B cell (primary cell): Measurements from ENCODE around the gene POLE2. TPM values are rescaled to one million over a fixed set of nuclear protein-coding genes. Genes with fewer than 3 reads are reported as not detected.
A peak's percentile ranks its signal among the peaks of the same experiment; 100 is the strongest.

Experiments
- ATAC-seq: fragments of 200-7000 bp; cut with Tn5 transposase; one replicate; pipeline ENCODE4 v1.10.0; 2021; ENCODE audit warnings: low read depth, mild to moderate bottlenecking, moderate number of reproducible peaks, moderate library complexity
- CTCF ChIA-PET: fragments of 350-600 bp; sonication (Branson Sonifier 250); formaldehyde crosslinking; loops from one replicate; lab custom pipeline; 2021; ENCODE audit warnings: antibody characterized with exemption, inconsistent platforms; lab: Charles Lee
- POLR2A ChIA-PET: fragments of 350-600 bp; sonication (Branson Sonifier 250); formaldehyde crosslinking; loops from one replicate; lab custom pipeline; 2021; ENCODE audit warnings: antibody characterized with exemption; lab: Charles Lee
- DNase-seq: peaks from one replicate; pipeline ENCODE4 v3.0.0; 2013
- H2AFZ ChIP-seq: 2 replicates; pipeline ENCODE4 v1.6.1; 2012; ENCODE audit warnings: mild to moderate bottlenecking, low read depth, low read length; ENCODE audit not compliant: insufficient read depth, poor library complexity, severe bottlenecking
- H3K27ac ChIP-seq, 2 donors: 1 replicate in 1 of 2; 2 replicates in 1 of 2; pipeline ENCODE4 v1.5.1; 2012 to 2013; ENCODE audit warnings: low read length in 2 of 2, mild to moderate bottlenecking in 2 of 2, moderate library complexity in 1 of 2
- H3K27me3 ChIP-seq, 4 experiments: fragments of 200-600 bp in 1 of 4; sonication (generic) in 1 of 4; replicated peaks in 1 of 4; 1 replicate in 2 of 4; 2 replicates in 2 of 4; pipeline versions ENCODE4 v1.6.1 to v1.7.0; 2013 to 2016; ENCODE audit warnings: low read length in 3 of 4, mild to moderate bottlenecking in 2 of 4, mixed read lengths in 1 of 4, moderate library complexity in 1 of 4; ENCODE audit not compliant: insufficient read depth in 4 of 4, control insufficient read depth in 3 of 4; ENCODE audit errors: control extremely low read depth in 1 of 4
- H3K36me3 ChIP-seq, 2 experiments: replicated peaks in 1 of 2; 1 replicate in 1 of 2; 2 replicates in 1 of 2; pipeline versions ENCODE4 v1.6.1 to v1.7.1; 2013; ENCODE audit warnings: low read length in 1 of 2; ENCODE audit not compliant: insufficient read depth in 2 of 2, control insufficient read depth in 1 of 2; ENCODE audit errors: control extremely low read depth in 1 of 2, extremely low read depth in 1 of 2
- H3K4me1 ChIP-seq, 2 donors: fragments of 200-600 bp in 1 of 2; sonication (generic) in 1 of 2; 1 replicate in 1 of 2; 2 replicates in 1 of 2; pipeline versions ENCODE4 v1.5.1 to v1.6.1; 2013 to 2017; ENCODE audit warnings: low read length in 2 of 2; ENCODE audit not compliant: control insufficient read depth in 2 of 2, insufficient read depth in 2 of 2
- H3K4me2 ChIP-seq: replicated peaks from 2 replicates; pipeline ENCODE3; 2012; ENCODE audit warnings: mild to moderate bottlenecking, low read depth, low read length; ENCODE audit not compliant: poor library complexity, severe bottlenecking
- H3K4me3 ChIP-seq, 5 experiments: fragments of 200-600 bp in 1 of 5; sonication (generic) in 1 of 5; 1 replicate in 3 of 5; 2 replicates in 2 of 5; pipeline versions ENCODE4 v1.5.1 to v1.7.0; 2011 to 2016; ENCODE audit warnings: low read length in 4 of 5, mild to moderate bottlenecking in 4 of 5, low read depth in 2 of 5, control low read depth in 1 of 5, moderate library complexity in 1 of 5; ENCODE audit not compliant: insufficient read depth in 1 of 5; ENCODE audit errors: control extremely low read depth in 1 of 5, extremely low read depth in 1 of 5
- H3K79me2 ChIP-seq: fragments of 200-600 bp; sonication (generic); one replicate; pipeline ENCODE4 v1.6.0; 2016; ENCODE audit warnings: low read length; ENCODE audit not compliant: control insufficient read depth, insufficient read depth
- H3K9ac ChIP-seq: fragments of 200-600 bp; sonication (generic); 2 replicates; pipeline ENCODE4 v1.6.1; 2017; ENCODE audit warnings: mild to moderate bottlenecking, low read length, moderate library complexity
- H3K9me3 ChIP-seq, 3 donors: one replicate each; pipeline versions ENCODE4 v1.6.1 to v1.7.1; 2013; ENCODE audit warnings: low read length in 2 of 3; ENCODE audit not compliant: control insufficient read depth in 2 of 3, insufficient read depth in 1 of 3; ENCODE audit errors: control extremely low read depth in 1 of 3
- H4K20me1 ChIP-seq: 2 replicates; pipeline ENCODE4 v1.6.0; 2012; ENCODE audit warnings: mild to moderate bottlenecking, low read length; ENCODE audit not compliant: insufficient read depth, control insufficient read depth, poor library complexity, severe bottlenecking
- H3K27ac Mint-ChIP-seq: one replicate; pipeline ENCODE4 v1.8.0; 2021; ENCODE audit warnings: mixed read lengths
- H3K27me3 Mint-ChIP-seq: one replicate; pipeline ENCODE4 v1.8.0; 2021; ENCODE audit warnings: mixed read lengths
- H3K4me1 Mint-ChIP-seq: one replicate; pipeline ENCODE4 v1.8.0; 2021; ENCODE audit warnings: mixed read lengths
- H3K4me3 Mint-ChIP-seq: one replicate; pipeline ENCODE4 v1.8.0; 2021; ENCODE audit warnings: mixed read lengths
- H3K9me3 Mint-ChIP-seq: one replicate; pipeline ENCODE4 v1.8.0; 2022; ENCODE audit warnings: mixed read lengths; ENCODE audit not compliant: insufficient read depth
- EZH2 ChIP-seq: IDR thresholded peaks from 2 replicates; pipeline ENCODE4 v1.6.1; 2012; ENCODE audit warnings: borderline replicate concordance, low read depth, mild to moderate bottlenecking, moderate library complexity, low read length; ENCODE audit not compliant: insufficient read depth, poor library complexity, severe bottlenecking
- WGBS: methylation state at CpG from one replicate; pipeline ENCODE4 v1.1.5; 2013; ENCODE audit warnings: missing lambda C conversion rate; ENCODE audit not compliant: insufficient coverage; 5-methylcytosine and 5-hydroxymethylcytosine counted together
- intact Hi-C: fragments of 100-400 bp; cut with micrococcal nuclease; formaldehyde crosslinking; loops from one replicate; pipeline ENCODE4 v1.10.0; 2022
- polyA plus RNA-seq: library from polyadenylated mRNA; depleted of rRNA; stranded (reverse); fragments of >200 nt; gene quantifications from 2 replicates; pipeline ENCODE4 v1.2.3, GENCODE V29; 2012
- total RNA-seq, 2 donors: library from RNA; stranded (reverse); fragments of 120-200 nt in 1 of 2; gene quantifications; 1 replicate in 1 of 2; 2 replicates in 1 of 2; pipeline versions ENCODE4 v1.2.3 to v1.2.4, GENCODE V29; 2013 to 2022
- TF ChIP-seq, protein P1 (sequence below): fragments of 200-600 bp; IDR thresholded peaks from one replicate; pipeline ENCODE4 v1.8.0; 2022; ENCODE audit warnings: antibody characterized with exemption, mild to moderate bottlenecking

POLE2 gene
- total and polyA plus RNA-seq, 2 donors (not counting 1 experiment from before 2014, with no cell fraction given), result 1.4 to 2.6 TPM

DNA sequence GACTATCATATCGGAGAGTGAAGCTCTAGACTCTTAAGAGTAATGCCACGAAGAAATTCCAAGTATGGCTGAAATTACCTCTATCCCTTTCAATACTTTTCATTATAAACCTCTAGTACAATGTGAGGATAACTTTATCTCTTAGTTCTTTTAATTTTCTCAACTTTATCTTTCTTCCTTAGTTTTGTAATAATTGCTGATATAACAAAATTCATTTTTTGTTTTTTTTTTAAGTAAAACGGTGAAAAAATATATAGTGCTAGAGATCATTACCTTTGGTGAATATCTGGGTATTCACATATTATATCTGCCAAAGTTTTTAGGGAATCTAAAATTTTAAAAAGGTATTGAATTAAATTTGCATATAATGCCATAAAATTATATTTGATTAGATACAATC is 33.5 kb downstream of the POLE2 start:
- Mint-ChIP-seq H3K4me3 (no peak overlapping the region), H3K9me3 (no peaks in the 10 kb centered on the region), H3K27ac (no peak overlapping the region), H3K4me1 (no peaks in the 10 kb centered on the region), H3K27me3 (no peaks in the 10 kb centered on the region)
- no peaks in the 10 kb centered on the region for H3K36me3 ChIP-seq
- no peaks in the 10 kb centered on the region for H3K27me3 ChIP-seq
- DNase-seq (no peak), ATAC-seq (no peak)
- H3K4me2 ChIP-seq, result no peak overlapping the region
- H3K4me1 ChIP-seq, result no peaks in the 10 kb centered on the region
- intact Hi-C loops, result no loop called here
- no peaks in the 10 kb centered on the region for H3K9me3 ChIP-seq
- H2AFZ ChIP-seq, result no peak overlapping the region
- ChIA-PET POLR2A (no interaction called here), CTCF (interaction anchor here (1.5 kb wide), 1 partner anchor 113 kb away, joined by 3 read pairs; the partner anchor contains the start of gene KLHDC2)
- no peak for TF ChIP-seq EZH2
- TF ChIP-seq, protein P1, sequence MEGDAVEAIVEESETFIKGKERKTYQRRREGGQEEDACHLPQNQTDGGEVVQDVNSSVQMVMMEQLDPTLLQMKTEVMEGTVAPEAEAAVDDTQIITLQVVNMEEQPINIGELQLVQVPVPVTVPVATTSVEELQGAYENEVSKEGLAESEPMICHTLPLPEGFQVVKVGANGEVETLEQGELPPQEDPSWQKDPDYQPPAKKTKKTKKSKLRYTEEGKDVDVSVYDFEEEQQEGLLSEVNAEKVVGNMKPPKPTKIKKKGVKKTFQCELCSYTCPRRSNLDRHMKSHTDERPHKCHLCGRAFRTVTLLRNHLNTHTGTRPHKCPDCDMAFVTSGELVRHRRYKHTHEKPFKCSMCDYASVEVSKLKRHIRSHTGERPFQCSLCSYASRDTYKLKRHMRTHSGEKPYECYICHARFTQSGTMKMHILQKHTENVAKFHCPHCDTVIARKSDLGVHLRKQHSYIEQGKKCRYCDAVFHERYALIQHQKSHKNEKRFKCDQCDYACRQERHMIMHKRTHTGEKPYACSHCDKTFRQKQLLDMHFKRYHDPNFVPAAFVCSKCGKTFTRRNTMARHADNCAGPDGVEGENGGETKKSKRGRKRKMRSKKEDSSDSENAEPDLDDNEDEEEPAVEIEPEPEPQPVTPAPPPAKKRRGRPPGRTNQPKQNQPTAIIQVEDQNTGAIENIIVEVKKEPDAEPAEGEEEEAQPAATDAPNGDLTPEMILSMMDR, result no peak
- H3K4me3 ChIP-seq, result no peak overlapping the region
- no peak overlapping the region for H3K9ac ChIP-seq
- no CpG with 5 or more reads among the region's 3 CpGs for WGBS
- H4K20me1 ChIP-seq, result no peaks in the 10 kb centered on the region
- H3K27ac ChIP-seq, result no peak overlapping the region
- H3K79me2 ChIP-seq, result peaks cover 23% of the 10 kb centered on the region

DNA sequence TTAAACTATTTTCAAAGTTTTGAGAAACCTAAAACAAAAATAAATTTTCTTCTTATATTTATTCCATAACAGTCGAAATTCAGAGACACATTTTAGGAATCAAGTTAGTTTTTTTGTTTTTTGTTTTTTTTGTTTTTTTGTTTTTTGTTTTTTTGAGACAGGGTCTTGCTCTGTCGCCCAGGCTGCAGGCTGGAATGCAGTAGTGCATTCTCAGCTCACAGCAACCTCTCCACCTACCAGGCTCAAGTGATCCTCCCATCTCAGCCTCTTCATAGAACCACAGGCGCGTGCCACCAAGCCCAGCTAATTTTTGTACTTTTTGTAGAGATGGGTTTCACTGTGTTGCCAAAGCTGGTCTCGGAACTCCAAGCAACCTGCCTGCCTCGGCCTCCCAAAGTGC is 34.5 kb downstream of the POLE2 start:
- no peaks in the 10 kb centered on the region for H3K4me1 ChIP-seq
- Mint-ChIP-seq H3K4me1 (no peaks in the 10 kb centered on the region), H3K27me3 (no peaks in the 10 kb centered on the region), H3K27ac (peak overlapping the region; percentile 15), H3K4me3 (no peak overlapping the region), H3K9me3 (no peaks in the 10 kb centered on the region)
- intact Hi-C loops, result no loop called here
- no peak overlapping the region for H2AFZ ChIP-seq
- no peak overlapping the region for H3K4me3 ChIP-seq
- no peaks in the 10 kb centered on the region for H3K36me3 ChIP-seq
- H4K20me1 ChIP-seq, result no peaks in the 10 kb centered on the region
- ChIA-PET POLR2A (no interaction called here), CTCF (no interaction called here)
- H3K27ac ChIP-seq, result no peak overlapping the region
- ATAC-seq (no peak), DNase-seq (no peak)
- H3K4me2 ChIP-seq, result no peak overlapping the region
- no peak overlapping the region for H3K9ac ChIP-seq
- no peaks in the 10 kb centered on the region for H3K27me3 ChIP-seq
- WGBS, result no CpG with 5 or more reads among the region's 6 CpGs
- no peak for TF ChIP-seq EZH2
- TF ChIP-seq, protein P1, result no peak
- H3K79me2 ChIP-seq, result peaks cover 32% of the 10 kb centered on the region
- no peaks in the 10 kb centered on the region for H3K9me3 ChIP-seq
